Measurements from ENCODE around the gene POU3F2. TPM values are rescaled to one million over a fixed set of nuclear protein-coding genes. Genes with fewer than 3 reads are reported as not detected.

Gene POU3F2
- total RNA-seq (not detected), polyA plus RNA-seq (ENCODE audit: insufficient read depth, low read depth, low replicate concordance) (not detected)
- long read RNA-seq, donor 1: 0 reads
- long read RNA-seq, donor 2: 0 reads
- long read RNA-seq, donor 3, full-length matches to known transcripts: 1 of 1 reads
- long read RNA-seq, donor 3, partial matches to known transcripts: 0 of 1 reads
- long read RNA-seq, donor 3, other reads (novel, unspliced or antisense): 0 of 1 reads
- long read RNA-seq, donor 4: 0 reads
- long read RNA-seq, donor 5: 0 reads
- long read RNA-seq, donor 6: 0 reads
- long read RNA-seq, donor 7: 0 reads
- long read RNA-seq, donor 8: 0 reads
- long read RNA-seq, donor 9: 0 reads
- long read RNA-seq, donor 10: 0 reads

GRCh38 chr6:98834060-98835031, at the start of gene POU3F2:
Gene POU3F2 (plus strand): TSS chr6:98834574. CDS start chr6:98834874, 300 bp downstream.
- Histone ChIP-seq H3K9me3 (ENCODE audit: control insufficient read depth in 2 of 3, insufficient read depth in 1 of 3, low read length in 3 of 3) (no peaks in the 10 kb centered on the region), H3K27me3 (ENCODE audit: control insufficient read depth, insufficient read depth, low read length) (peaks cover 73% of the 10 kb centered on the region), H3K4me1 (ENCODE audit: control insufficient read depth in 2 of 3, insufficient read depth in 2 of 3, low read depth in 1 of 3, low read length in 3 of 3) (peaks cover 0 to 19% (median 4%) of the 10 kb centered on the region in 3 donors), H3K9ac (ENCODE audit: low read length in 3 of 3) (no peak within 1 kb of the TSS), H3K36me3 (ENCODE audit: control insufficient read depth in 2 of 3, insufficient read depth in 3 of 3, low read length in 3 of 3) (no peaks in the 10 kb centered on the region), H3K4me3 (ENCODE audit: low read length in 3 of 3) (peak within 1 kb of the TSS in 2 of 3 donors; percentile 71 to 76), H3K27ac (ENCODE audit: low read depth in 2 of 2, low read length in 2 of 2) (no peak within 1 kb of the TSS)
- TF ChIP-seq, protein P1, sequence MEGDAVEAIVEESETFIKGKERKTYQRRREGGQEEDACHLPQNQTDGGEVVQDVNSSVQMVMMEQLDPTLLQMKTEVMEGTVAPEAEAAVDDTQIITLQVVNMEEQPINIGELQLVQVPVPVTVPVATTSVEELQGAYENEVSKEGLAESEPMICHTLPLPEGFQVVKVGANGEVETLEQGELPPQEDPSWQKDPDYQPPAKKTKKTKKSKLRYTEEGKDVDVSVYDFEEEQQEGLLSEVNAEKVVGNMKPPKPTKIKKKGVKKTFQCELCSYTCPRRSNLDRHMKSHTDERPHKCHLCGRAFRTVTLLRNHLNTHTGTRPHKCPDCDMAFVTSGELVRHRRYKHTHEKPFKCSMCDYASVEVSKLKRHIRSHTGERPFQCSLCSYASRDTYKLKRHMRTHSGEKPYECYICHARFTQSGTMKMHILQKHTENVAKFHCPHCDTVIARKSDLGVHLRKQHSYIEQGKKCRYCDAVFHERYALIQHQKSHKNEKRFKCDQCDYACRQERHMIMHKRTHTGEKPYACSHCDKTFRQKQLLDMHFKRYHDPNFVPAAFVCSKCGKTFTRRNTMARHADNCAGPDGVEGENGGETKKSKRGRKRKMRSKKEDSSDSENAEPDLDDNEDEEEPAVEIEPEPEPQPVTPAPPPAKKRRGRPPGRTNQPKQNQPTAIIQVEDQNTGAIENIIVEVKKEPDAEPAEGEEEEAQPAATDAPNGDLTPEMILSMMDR (IDR thresholded peaks at IDR 0.05; ENCODE audit: borderline replicate concordance, extremely low read depth, insufficient read depth): no peak
- no peak for FAIRE-seq
- intact Hi-C loops (cut with DNase I): no loop called here
- peak; percentile 86 to 96 (median 94) for DNase-seq

- intact Hi-C loops (cut with DNase I): no loop called here
- DNase-seq: no peak
- Histone ChIP-seq H3K4me3 (ENCODE audit: low read length in 3 of 3) (no peak overlapping the region), H3K36me3 (ENCODE audit: control insufficient read depth in 2 of 3, insufficient read depth in 3 of 3, low read length in 3 of 3) (no peaks in the 10 kb centered on the region), H3K9ac (ENCODE audit: low read length in 3 of 3) (no peak overlapping the region), H3K9me3 (ENCODE audit: control insufficient read depth in 2 of 3, insufficient read depth in 1 of 3, low read length in 3 of 3) (no peaks in the 10 kb centered on the region), H3K27me3 (ENCODE audit: control insufficient read depth, insufficient read depth, low read length) (no peaks in the 10 kb centered on the region), H3K27ac (ENCODE audit: low read depth in 2 of 2, low read length in 2 of 2) (no peak overlapping the region), H3K4me1 (ENCODE audit: control insufficient read depth in 2 of 3, insufficient read depth in 2 of 3, low read depth in 1 of 3, low read length in 3 of 3) (no peaks in the 10 kb centered on the region)
- FAIRE-seq: no peak
- TF ChIP-seq, protein P1 (IDR thresholded peaks at IDR 0.05; ENCODE audit: borderline replicate concordance, extremely low read depth, insufficient read depth): no peak
Observed at GRCh38 chr6:98787435-98787834, 46.9 kb upstream of the POU3F2 start.

DNA sequence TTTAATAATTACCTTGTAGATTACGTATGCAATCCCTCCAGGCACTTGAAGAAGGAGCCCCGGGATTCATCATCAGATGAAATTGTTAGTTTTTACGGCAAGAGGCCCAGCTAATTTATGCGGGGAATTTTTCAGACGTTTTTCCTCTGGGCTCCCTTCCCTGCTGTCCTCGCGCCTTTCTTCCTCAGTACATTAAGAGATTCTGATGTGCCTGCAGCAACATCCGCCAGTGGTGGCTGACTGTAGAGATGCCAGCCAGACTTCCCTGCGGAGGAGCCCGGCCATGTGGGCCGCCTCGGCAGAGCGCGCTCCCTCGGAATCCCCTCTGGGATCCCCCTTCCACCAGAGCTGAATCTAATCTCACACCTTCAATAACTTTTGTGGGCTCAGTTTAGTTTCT, 46.4 kb upstream of the POU3F2 start:
- FAIRE-seq: no peak
- intact Hi-C loops (cut with DNase I): no loop called here
- H3K27me3 ChIP-seq (ENCODE audit: control insufficient read depth, insufficient read depth, low read length): no peaks in the 10 kb centered on the region

More for the DNA sequence above, 46.4 kb upstream of the POU3F2 start:
- no peak overlapping the region for H3K27ac ChIP-seq (ENCODE audit: low read depth in 2 of 2, low read length in 2 of 2)
- DNase-seq: no peak
- H3K9ac ChIP-seq (ENCODE audit: low read length in 3 of 3): no peak overlapping the region
- H3K36me3 ChIP-seq (ENCODE audit: control insufficient read depth in 2 of 3, insufficient read depth in 3 of 3, low read length in 3 of 3): no peaks in the 10 kb centered on the region
- no peaks in the 10 kb centered on the region for H3K9me3 ChIP-seq (ENCODE audit: control insufficient read depth in 2 of 3, insufficient read depth in 1 of 3, low read length in 3 of 3)
- TF ChIP-seq, protein P1 (IDR thresholded peaks at IDR 0.05; ENCODE audit: borderline replicate concordance, extremely low read depth, insufficient read depth): no peak
- no peak overlapping the region for H3K4me3 ChIP-seq (ENCODE audit: low read length in 3 of 3)
- no peaks in the 10 kb centered on the region for H3K4me1 ChIP-seq (ENCODE audit: control insufficient read depth in 2 of 3, insufficient read depth in 2 of 3, low read depth in 1 of 3, low read length in 3 of 3)

Data from kidney (tissue), 22 donors.